Liver (tissue), 9 donors: Measurements from ENCODE around the gene NUP93. TPM values are rescaled to one million over a fixed set of nuclear protein-coding genes. Genes with fewer than 3 reads are reported as not detected.
A peak's percentile ranks its signal among the peaks of the same experiment; 100 is the strongest.

Source experiments
- DNase-seq: peaks from one replicate; pipeline ENCODE4 v3.0.0-alpha.2; 2017; ENCODE audit warnings: low spot score
- H3K27ac ChIP-seq, 2 donors: one replicate each; pipeline ENCODE4 v1.7.0; 2013; ENCODE audit warnings: inconsistent platforms in 2 of 2, low read length in 2 of 2, control low read depth in 1 of 2, low read depth in 1 of 2, mild to moderate bottlenecking in 1 of 2
- H3K27me3 ChIP-seq, 4 donors: one replicate each; pipeline versions ENCODE4 v1.6.1 to v1.7.0; 2013; ENCODE audit warnings: low read length in 3 of 4, inconsistent platforms in 1 of 4, mild to moderate bottlenecking in 1 of 4, moderate library complexity in 1 of 4; ENCODE audit not compliant: control insufficient read depth in 4 of 4, insufficient read depth in 4 of 4
- H3K36me3 ChIP-seq, 4 donors: one replicate each; pipeline versions ENCODE4 v1.6.1 to v1.7.0; 2013; ENCODE audit warnings: low read length in 3 of 4, mild to moderate bottlenecking in 3 of 4, low read depth in 1 of 4, moderate library complexity in 1 of 4; ENCODE audit not compliant: control insufficient read depth in 4 of 4, insufficient read depth in 3 of 4
- H3K4me1 ChIP-seq, 4 donors: one replicate each; pipeline versions ENCODE4 v1.6.1 to v1.7.0; 2013; ENCODE audit warnings: low read length in 3 of 4, mild to moderate bottlenecking in 3 of 4, moderate library complexity in 1 of 4; ENCODE audit not compliant: control insufficient read depth in 4 of 4, insufficient read depth in 4 of 4
- H3K4me3 ChIP-seq, 3 donors: one replicate each; pipeline versions ENCODE4 v1.6.1 to v1.7.0; 2013; ENCODE audit warnings: low read length in 3 of 3, control low read depth in 1 of 3, low read depth in 1 of 3, mild to moderate bottlenecking in 1 of 3
- H3K9ac ChIP-seq, 2 donors: one replicate each; pipeline ENCODE4 v1.7.0; 2013; ENCODE audit warnings: low read length in 2 of 2, mild to moderate bottlenecking in 2 of 2, moderate library complexity in 2 of 2, control low read depth in 1 of 2, low read depth in 1 of 2
- H3K9me3 ChIP-seq, 4 donors: one replicate each; pipeline versions ENCODE4 v1.6.1 to v1.7.0; 2013; ENCODE audit warnings: low read length in 3 of 4; ENCODE audit not compliant: control insufficient read depth in 4 of 4
- ATF3 ChIP-seq: IDR thresholded peaks from 2 replicates; pipeline ENCODE4 v1.6.1; 2016; ENCODE audit warnings: antibody characterized with exemption
- CTCF ChIP-seq: fragments of 150-350 bp; IDR thresholded peaks from 2 replicates; pipeline ENCODE4 v1.5.1; 2017; ENCODE audit warnings: improper control_type of control experiment, low read depth, low read length; ENCODE audit not compliant: missing input control
- EGR1 ChIP-seq, 2 donors: IDR thresholded peaks; 2 replicates each; pipeline ENCODE4 v1.6.1; 2016 to 2018; ENCODE audit warnings: antibody characterized with exemption in 2 of 2, low read depth in 2 of 2
- FOXA2 ChIP-seq: IDR thresholded peaks from 2 replicates; pipeline ENCODE4 v1.6.1; 2016; ENCODE audit warnings: antibody characterized with exemption
- JUND ChIP-seq, 2 donors: IDR thresholded peaks; 2 replicates each; pipeline ENCODE4 v1.6.1; 2016; ENCODE audit warnings: antibody characterized with exemption in 2 of 2
- NR2F2 ChIP-seq: IDR thresholded peaks from 2 replicates; pipeline ENCODE4 v1.6.1; 2016; ENCODE audit warnings: antibody characterized with exemption
- RAD21 ChIP-seq, 2 donors: IDR thresholded peaks; 2 replicates each; pipeline ENCODE4 v1.6.1; 2016; ENCODE audit warnings: antibody characterized with exemption in 2 of 2, mild to moderate bottlenecking in 2 of 2
- RXRA ChIP-seq, 2 donors: IDR thresholded peaks; 2 replicates each; pipeline ENCODE4 v1.6.1; 2017 to 2018; ENCODE audit warnings: antibody characterized with exemption in 2 of 2, mild to moderate bottlenecking in 1 of 2
- SP1 ChIP-seq: IDR thresholded peaks from 2 replicates; pipeline ENCODE4 v1.6.1; 2018; ENCODE audit warnings: antibody characterized with exemption, mild to moderate bottlenecking
- TAF1 ChIP-seq: conservative IDR thresholded peaks from 2 replicates; pipeline ENCODE4 v1.6.1; 2016; ENCODE audit warnings: antibody characterized with exemption, mild to moderate bottlenecking
- ZBTB33 ChIP-seq: IDR thresholded peaks from 2 replicates; pipeline ENCODE4 v1.6.1; 2016; ENCODE audit warnings: antibody characterized with exemption
- WGBS: extraction: QIAGEN DNeasy Blood & Tissue Kit; methylation state at CpG from one replicate; pipeline ENCODE4 v1.1.7; 2013; 5-methylcytosine and 5-hydroxymethylcytosine counted together
- polyA plus RNA-seq, 2 donors: library from polyadenylated mRNA; stranded (reverse) in 1 of 2; unstranded in 1 of 2; fragments of 200-250 nt in 1 of 2; fragments of >200 nt in 1 of 2; fragmentation: Nextera tagmentation in 1 of 2; extraction: Ambion mirVana in 1 of 2; gene quantifications; one replicate each; pipeline versions ENCODE4 v1.2.1 to v1.2.3, GENCODE V29; 2013 to 2015
- total RNA-seq, 2 donors: library from RNA; depleted of rRNA; stranded (reverse); fragments of >200 nt; gene quantifications; one replicate each; pipeline ENCODE4 v1.2.3, GENCODE V29; 2014
- donor health status: healthy.
- donor health status: healthy.
- donor health status: healthy.
- donor health status: healthy.
- donor health status: healthy.

Gene NUP93
- total and polyA plus RNA-seq, 4 donors: 8.2 to 31.8 (median 9.8) TPM

GRCh38 chr16:56726926-56727325 is 3.0 kb upstream of the NUP93 start:
- no peak overlapping the region for H3K27ac ChIP-seq
- no peaks in the 10 kb centered on the region for H3K27me3 ChIP-seq
- H3K9me3 ChIP-seq: no peaks in the 10 kb centered on the region
- WGBS: 96% methylated on average over 6 of the region's 6 CpGs
- TF ChIP-seq EGR1 (IDR thresholded peaks at IDR 0.05; ENCODE audit: low read depth in 2 of 2) (no peak), ZBTB33 (no peak), NR2F2 (no peak), SP1 (no peak)
- H3K36me3 ChIP-seq: no peaks in the 10 kb centered on the region
- DNase-seq: peak; percentile 17
- no peak overlapping the region for H3K4me3 ChIP-seq
- H3K4me1 ChIP-seq: peaks cover 0 to 19% (median 14%) of the 10 kb centered on the region in 4 donors
- no peak overlapping the region for H3K9ac ChIP-seq

- Histone ChIP-seq H3K27me3 (no peaks in the 10 kb centered on the region), H3K9me3 (no peaks in the 10 kb centered on the region), H3K9ac (no peak overlapping the region), H3K4me3 (no peak overlapping the region), H3K27ac (no peak overlapping the region), H3K4me1 (peaks cover 0 to 19% (median 14%) of the 10 kb centered on the region in 4 donors), H3K36me3 (no peaks in the 10 kb centered on the region)
- WGBS: 100% methylated on average over 1 of the region's 1 CpG
- no peak for DNase-seq
- TF ChIP-seq EGR1 (IDR thresholded peaks at IDR 0.05; ENCODE audit: low read depth in 2 of 2) (no peak), TAF1 (no peak), RXRA (IDR thresholded peaks at IDR 0.05) (no peak), RAD21 (IDR thresholded peaks at IDR 0.05) (no peak)
Measured at GRCh38 chr16:56728027-56728426, 1.9 kb upstream of the NUP93 start.

- DNase-seq: no peak
- 65% methylated on average over 8 of the region's 8 CpGs for WGBS
- H3K36me3 ChIP-seq: no peaks in the 10 kb centered on the region
- H3K4me3 ChIP-seq: peak overlapping the region; percentile 59 to 66 (median 64)
- peak overlapping the region; percentile 56 to 80 for H3K9ac ChIP-seq
- no peak for TF ChIP-seq CTCF
- TF ChIP-seq ZBTB33: no peak
- no peak for TF ChIP-seq EGR1 (IDR thresholded peaks at IDR 0.05; ENCODE audit: low read depth in 2 of 2)
- TF ChIP-seq JUND (IDR thresholded peaks at IDR 0.05): no peak
- TF ChIP-seq ATF3: no peak
- no peak for TF ChIP-seq FOXA2
- TF ChIP-seq SP1: no peak
- peaks cover 0 to 19% (median 14%) of the 10 kb centered on the region in 4 donors for H3K4me1 ChIP-seq
- H3K9me3 ChIP-seq: no peaks in the 10 kb centered on the region
- H3K27me3 ChIP-seq: no peaks in the 10 kb centered on the region
- peak overlapping the region; percentile 64 to 78 for H3K27ac ChIP-seq
Measured at GRCh38 chr16:56728980-56729734, 772 bp upstream of the NUP93 start.
